ENCODE data around the gene COL20A1. TPM values are rescaled to one million over a fixed set of nuclear protein-coding genes. Genes with fewer than 3 reads are reported as not detected.

Gene COL20A1
- total RNA-seq, 1 donor from 2014 or later, result not detected

GRCh38 chr20:63255931-63256704 lies 36.9 kb upstream of the COL20A1 start:
- Mint-ChIP-seq H3K4me3 (ENCODE audit: unreplicated experiment) (no peak overlapping the region), H3K27ac (ENCODE audit: unreplicated experiment) (no peak overlapping the region), H3K9me3 (ENCODE audit: unreplicated experiment) (peaks cover 4% of the 10 kb centered on the region), H3K27me3 (ENCODE audit: unreplicated experiment) (peaks cover 7% of the 10 kb centered on the region), H3K4me1 (ENCODE audit: unreplicated experiment) (peaks cover 29% of the 10 kb centered on the region), H3K36me3 (ENCODE audit: low read depth, unreplicated experiment) (peaks cover 19% of the 10 kb centered on the region)
- TF ChIP-seq CTCF (IDR thresholded peaks at IDR 0.05; ENCODE audit: unreplicated experiment), result no peak
- DNase-seq (ENCODE audit: low spot score), result no peak

- no peak for TF ChIP-seq CTCF (IDR thresholded peaks at IDR 0.05; ENCODE audit: unreplicated experiment)
- Mint-ChIP-seq H3K27ac (ENCODE audit: unreplicated experiment) (no peak overlapping the region), H3K4me3 (ENCODE audit: unreplicated experiment) (peak overlapping the region; percentile 57), H3K27me3 (ENCODE audit: unreplicated experiment) (peaks cover 7% of the 10 kb centered on the region), H3K36me3 (ENCODE audit: low read depth, unreplicated experiment) (peaks cover 19% of the 10 kb centered on the region), H3K4me1 (ENCODE audit: unreplicated experiment) (peaks cover 33% of the 10 kb centered on the region), H3K9me3 (ENCODE audit: unreplicated experiment) (peaks cover 4% of the 10 kb centered on the region)
- DNase-seq (ENCODE audit: low spot score), result no peak
These were observed 36.0 kb upstream of the COL20A1 start for GRCh38 chr20:63256954-63257353.

GRCh38 chr20:63257629-63258028 lies 35.4 kb upstream of the COL20A1 start:
- DNase-seq (ENCODE audit: low spot score), result no peak
- Mint-ChIP-seq H3K27ac (ENCODE audit: unreplicated experiment) (peak overlapping the region; percentile 16), H3K4me1 (ENCODE audit: unreplicated experiment) (peaks cover 36% of the 10 kb centered on the region), H3K9me3 (ENCODE audit: unreplicated experiment) (peaks cover 4% of the 10 kb centered on the region), H3K36me3 (ENCODE audit: low read depth, unreplicated experiment) (peaks cover 18% of the 10 kb centered on the region), H3K4me3 (ENCODE audit: unreplicated experiment) (peak overlapping the region; percentile 37), H3K27me3 (ENCODE audit: unreplicated experiment) (peaks cover 7% of the 10 kb centered on the region)
- TF ChIP-seq CTCF (IDR thresholded peaks at IDR 0.05; ENCODE audit: unreplicated experiment), result no peak

GRCh38 chr20:63258781-63259180 lies 34.2 kb upstream of the COL20A1 start:
- Mint-ChIP-seq H3K4me3 (ENCODE audit: unreplicated experiment) (no peak overlapping the region), H3K9me3 (ENCODE audit: unreplicated experiment) (peaks cover 4% of the 10 kb centered on the region), H3K36me3 (ENCODE audit: low read depth, unreplicated experiment) (peaks cover 15% of the 10 kb centered on the region), H3K4me1 (ENCODE audit: unreplicated experiment) (peaks cover 33% of the 10 kb centered on the region), H3K27ac (ENCODE audit: unreplicated experiment) (no peak overlapping the region), H3K27me3 (ENCODE audit: unreplicated experiment) (peaks cover 3% of the 10 kb centered on the region)
- TF ChIP-seq CTCF (IDR thresholded peaks at IDR 0.05; ENCODE audit: unreplicated experiment), result no peak
- no peak for DNase-seq (ENCODE audit: low spot score)

- Mint-ChIP-seq H3K4me1 (ENCODE audit: unreplicated experiment) (peaks cover 36% of the 10 kb centered on the region), H3K27ac (ENCODE audit: unreplicated experiment) (no peak overlapping the region), H3K4me3 (ENCODE audit: unreplicated experiment) (no peak overlapping the region), H3K27me3 (ENCODE audit: unreplicated experiment) (peaks cover 2% of the 10 kb centered on the region), H3K9me3 (ENCODE audit: unreplicated experiment) (peaks cover 4% of the 10 kb centered on the region), H3K36me3 (ENCODE audit: low read depth, unreplicated experiment) (peaks cover 15% of the 10 kb centered on the region)
- no peak for TF ChIP-seq CTCF (IDR thresholded peaks at IDR 0.05; ENCODE audit: unreplicated experiment)
- no peak for DNase-seq (ENCODE audit: low spot score)
These were observed 33.1 kb upstream of the COL20A1 start for GRCh38 chr20:63259734-63260460.
